HG03354 (cell line): ENCODE data around the gene C22orf31.
"Not testable (repeated sequence)": the region's sequence is repeated elsewhere in the genome, so short reads cannot be mapped to it uniquely, and the experiment has no call there.

Experiments used
- ATAC-seq: cut with Tn5 transposase; IDR thresholded peaks from one replicate; pipeline ENCODE4 v1.9.1; 2021; ENCODE audit warnings: mild to moderate bottlenecking; ENCODE audit not compliant: unreplicated experiment, poor library complexity, severe bottlenecking

The C22orf31 gene

DNA sequence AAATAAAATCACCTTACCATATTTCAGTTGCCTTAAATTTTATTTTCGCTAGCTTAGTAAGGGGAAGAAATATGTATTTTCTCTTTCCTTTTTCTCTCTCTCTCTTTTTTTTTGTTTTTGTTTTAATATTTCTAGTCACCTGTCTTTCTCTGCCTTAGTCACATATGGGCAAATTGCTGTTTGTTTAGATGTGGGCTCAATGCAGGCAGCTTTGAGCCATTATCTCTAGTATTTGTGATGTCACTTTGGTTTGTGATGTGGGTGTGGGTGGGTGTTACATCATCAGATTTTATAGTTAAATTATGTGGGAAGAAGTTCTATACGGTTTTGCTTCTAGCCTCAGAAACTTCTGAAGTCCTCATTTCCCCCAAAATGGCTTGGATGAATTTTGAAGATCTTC is at the start of gene C22orf31:
Gene C22orf31 (minus strand): TSS at position 59 of the 400 bp plus-strand sequence. CDS start 39 bp downstream, at position 20.
- no peak for ATAC-seq

DNA sequence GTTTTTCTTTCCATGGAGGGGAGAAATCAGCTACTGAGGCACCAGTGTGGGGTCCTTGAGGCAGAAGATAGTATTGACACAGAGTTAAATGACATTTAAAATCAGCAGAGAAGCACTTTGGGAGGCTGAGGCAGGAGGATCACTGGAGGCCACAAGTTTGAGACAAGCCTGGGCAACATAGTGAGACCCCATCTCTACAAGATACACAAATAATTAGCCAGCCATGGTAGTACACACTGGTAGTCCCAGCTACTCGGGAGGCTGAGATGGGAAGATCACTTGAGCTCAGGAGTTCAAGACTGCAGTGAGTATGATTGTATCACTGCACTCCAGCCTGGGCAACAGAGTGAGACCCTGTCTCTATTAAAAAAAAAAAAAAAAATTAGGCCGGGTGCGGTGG is 49.3 kb upstream of the C22orf31 start:
- no peak for ATAC-seq

DNA sequence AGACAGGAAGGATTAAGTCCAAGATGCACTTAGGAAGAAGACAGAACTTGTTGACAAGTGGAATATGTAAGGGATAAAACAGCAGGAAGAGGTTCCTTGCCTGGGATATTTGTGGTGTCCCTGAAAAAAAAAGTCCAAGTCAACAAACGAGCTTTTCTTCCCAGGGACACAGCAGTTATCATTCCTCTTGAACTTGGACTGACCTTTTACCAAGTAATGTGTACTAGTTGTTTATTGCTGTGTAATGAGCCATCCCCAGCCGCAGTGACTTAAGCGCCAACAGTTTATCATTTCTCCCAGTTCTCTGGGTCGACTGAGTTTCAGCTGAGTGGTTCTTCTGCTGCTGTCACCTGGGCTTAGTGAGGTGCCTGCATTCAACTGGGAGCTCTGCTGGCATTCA is 48.2 kb upstream of the C22orf31 start:
- ATAC-seq = no peak

DNA sequence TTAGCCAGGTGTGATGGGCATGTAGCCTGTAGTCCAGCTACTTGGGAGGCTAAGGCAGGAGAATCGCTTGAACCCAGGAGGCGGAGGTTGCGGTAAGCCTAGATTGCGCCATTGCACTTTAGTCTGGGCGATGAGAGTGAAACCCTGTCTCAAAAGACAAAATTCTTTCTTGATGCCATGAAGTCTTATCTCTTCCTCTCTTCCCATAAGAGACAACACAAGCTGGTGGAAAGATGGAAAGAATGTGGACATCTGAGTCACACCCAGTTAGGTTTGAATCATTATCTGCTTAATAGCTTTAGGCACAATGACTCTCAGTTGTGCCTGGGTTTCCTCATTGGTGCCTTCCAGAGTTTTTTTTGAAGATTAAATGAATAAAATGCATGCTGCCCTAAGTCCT is 46.5 kb upstream of the C22orf31 start:
- no peak for ATAC-seq

DNA sequence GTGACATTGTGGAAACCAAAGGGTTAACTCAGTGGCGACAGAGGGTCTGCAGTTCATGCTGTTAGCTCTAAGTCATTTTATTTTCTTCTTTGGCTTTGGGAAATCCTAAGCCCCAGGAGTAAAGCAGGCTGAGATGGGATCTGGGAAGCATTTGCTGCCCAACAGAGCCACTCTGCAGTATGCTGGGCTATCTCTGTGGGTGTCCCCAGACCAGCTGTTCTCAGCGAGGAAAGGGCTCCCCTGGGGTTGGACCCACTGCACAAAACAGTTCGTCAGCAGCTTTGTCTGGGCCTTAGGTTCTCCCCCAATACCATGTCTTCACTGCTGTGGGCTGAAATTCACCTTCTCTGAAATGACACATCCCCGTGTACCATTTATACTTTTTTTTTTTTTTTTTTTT is 45.2 kb upstream of the C22orf31 start:
- ATAC-seq = no peak

DNA sequence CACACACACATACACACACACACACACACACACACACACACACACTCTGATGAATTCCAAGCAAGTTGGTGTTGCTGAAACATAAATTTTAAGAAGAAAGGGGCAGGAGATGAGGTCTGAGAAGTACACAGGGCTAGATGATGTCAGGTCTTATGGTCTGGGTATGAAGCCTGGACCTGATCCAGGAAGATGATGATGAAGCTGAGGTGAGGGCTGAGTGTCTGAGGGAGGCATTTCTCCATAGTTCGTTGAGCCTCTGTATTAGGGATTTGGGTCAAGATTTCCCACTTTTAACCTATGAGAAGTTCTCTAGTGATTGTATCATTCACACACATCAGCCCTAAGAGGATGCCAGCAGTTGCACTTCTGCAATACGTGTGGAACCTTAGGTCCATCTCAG is 43.8 kb upstream of the C22orf31 start:
- ATAC-seq = no peak

DNA sequence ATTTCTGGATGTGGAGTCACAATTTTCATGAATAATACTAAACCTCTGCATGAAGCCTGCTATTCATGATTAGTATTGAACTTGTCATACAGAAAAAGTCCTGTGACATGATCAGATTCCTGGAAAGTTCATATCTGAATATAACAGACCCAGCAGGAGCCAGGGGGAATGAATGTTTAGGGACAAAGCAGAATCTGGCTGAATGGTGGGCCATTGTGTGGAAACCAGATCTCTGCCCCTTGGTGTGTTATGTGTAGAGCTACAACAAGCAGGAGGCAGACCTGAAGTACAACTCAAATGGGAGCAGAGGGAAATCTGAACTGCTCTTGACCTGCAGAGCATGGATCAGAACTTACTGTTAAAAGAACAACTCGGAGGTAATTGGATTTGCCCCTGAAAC is 41.5 kb upstream of the C22orf31 start:
- ATAC-seq = no peak

DNA sequence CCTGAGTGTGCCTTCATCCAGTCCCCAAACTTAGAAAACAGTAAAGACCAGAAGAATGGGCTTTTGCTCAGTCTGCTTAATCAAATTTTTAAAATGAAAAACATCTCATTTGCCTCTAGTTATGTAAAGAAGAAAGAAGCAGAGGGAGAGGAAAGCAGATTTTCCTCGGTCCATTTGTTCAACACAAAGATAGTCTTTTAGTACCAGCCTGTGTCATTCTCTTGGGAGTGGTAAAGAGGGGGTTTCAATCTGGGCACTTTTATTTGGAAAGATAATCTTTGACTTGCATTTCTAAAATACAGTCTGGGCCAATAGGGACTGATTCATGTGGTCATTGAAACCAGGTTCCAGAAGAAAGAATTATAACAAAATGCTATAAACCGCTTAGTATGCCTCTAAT is 40.7 kb upstream of the C22orf31 start:
- ATAC-seq = no peak

DNA sequence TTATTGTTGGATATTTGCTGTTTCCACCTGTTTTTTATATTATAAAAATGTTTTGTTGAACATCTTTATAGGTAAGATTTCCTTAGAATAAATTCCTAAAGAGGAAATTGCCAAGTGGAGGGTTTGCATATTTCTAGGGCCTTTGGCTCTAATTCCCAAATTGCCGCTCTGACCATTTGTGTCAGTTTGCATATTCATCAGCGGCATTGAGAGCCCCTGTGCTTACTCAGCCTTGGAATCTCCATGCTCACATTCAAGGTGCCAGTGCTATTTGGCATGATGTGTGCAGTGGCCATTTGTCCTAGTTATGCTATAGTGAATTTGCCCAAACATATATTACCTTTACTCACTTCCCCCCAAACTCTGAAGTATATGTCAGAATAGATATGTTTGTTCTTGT is 36.7 kb upstream of the C22orf31 start:
- ATAC-seq = no peak

DNA sequence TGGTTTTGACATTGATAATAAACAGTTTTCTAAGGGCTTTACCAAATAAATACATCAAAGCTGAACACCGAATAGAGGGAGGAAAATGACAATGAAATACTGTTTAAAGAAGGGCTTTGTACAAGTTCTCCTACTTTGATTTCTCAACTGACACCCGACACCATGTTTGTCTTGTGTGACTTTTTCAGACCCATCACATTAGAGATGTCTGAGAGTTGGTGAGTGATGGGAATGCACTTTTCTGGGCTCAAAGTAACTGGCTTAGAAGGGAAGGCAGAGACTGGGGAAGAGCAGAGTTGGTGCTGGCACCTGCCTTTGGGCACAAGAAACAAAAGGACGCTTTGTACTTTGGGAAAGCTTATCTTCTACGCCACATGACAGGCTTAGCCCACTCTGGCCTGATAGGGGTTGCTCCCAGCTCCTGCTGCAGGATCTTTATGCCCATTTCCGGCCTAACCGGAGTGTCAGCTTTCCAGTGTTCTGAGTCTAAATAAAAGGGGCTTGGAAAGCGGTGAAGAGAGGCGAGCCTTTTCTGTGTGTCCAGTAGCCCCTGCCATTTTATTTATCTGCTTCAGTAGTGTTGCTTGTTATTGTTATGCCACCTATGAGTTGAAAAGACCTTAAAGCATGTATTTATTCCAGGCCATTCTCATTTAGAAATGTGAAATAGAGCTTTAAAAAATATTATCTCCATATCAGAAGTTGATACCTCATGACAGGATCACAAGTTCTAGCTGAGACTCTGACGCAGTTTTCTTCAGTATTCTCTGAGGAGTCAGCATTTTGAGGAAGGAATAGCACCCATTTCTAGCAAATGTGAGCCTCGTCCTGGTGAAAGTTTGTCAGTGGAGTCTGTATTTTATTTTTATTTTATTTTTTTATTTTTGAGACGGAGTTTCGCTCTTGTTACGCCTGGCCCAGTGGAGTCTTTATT is 35.4 kb upstream of the C22orf31 start:
- no peak for ATAC-seq

DNA sequence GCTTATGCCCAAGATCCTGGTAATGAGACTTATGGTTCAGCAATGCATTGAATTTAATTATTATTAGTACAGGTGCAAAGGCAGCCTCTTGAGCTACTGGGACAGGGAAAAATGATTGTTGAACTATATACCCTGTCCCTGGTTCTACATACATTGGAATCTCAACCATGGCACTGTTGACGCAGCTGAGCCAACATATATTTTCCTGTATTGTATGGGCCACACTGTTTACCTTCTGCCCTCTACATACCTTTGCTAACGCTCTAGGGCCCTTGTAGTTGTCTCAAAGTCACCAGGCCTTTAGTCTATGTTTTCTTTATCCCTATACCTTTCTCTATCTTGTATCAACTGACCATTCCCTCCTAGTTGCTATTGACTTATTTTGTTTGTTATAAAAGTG is 33.8 kb upstream of the C22orf31 start:
- ATAC-seq = no peak

DNA sequence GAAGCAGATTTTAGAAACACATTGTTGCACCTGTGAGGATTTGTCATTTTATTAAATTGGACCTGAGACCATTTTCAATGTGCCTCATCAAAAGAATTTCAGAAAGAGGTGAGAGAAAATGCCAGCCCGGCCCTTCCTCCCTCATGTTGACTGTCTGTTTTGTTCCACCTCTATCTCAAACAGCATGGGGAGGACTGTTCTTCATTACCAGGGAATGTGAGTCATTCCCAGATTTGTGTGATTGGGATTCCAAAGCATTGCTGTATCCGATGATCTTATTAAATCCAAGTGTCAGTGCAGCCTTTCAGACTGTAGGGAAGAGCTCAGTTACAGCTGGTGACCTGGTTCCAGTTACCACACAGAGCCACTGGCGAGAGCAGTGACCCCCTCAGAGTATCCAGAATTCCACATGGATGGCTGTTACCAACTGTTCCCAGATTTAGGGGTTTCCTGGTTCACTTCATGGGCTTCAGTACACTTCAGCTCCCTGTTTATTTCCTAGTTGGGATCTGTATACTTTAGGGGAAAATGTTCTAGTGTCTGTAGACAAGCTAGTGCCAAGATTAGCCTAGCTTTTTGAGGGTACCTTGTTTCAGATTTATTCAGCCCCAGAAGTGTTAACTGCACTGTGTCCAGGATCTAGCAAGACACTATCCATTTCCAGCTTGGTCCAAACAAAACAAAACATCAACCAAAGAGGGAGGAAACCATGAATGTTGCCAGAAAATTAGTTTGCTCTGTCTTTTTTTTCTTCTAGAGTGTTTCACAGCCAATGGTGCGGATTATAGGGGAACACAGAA is 32.1 kb upstream of the C22orf31 start:
- no peak for ATAC-seq

DNA sequence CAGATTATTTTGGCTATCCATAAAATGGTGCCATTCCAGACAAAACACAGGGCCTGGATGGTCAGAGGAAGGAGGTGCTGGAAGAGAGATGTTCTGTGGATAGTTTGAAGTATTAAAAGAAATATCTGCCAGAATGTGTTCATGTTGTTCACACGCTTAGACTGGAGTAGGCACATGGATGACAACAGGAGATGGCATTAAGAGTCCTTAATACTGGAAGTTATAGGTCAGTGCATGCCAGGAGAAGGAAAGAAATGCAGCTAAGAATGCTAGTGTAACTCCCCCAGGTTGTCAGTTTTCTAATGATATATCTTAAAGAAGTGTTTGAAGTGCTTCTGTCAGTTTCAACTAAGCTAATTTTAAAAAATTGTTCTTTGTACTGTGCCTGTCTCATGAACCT is 31.4 kb upstream of the C22orf31 start:
- ATAC-seq = no peak

DNA sequence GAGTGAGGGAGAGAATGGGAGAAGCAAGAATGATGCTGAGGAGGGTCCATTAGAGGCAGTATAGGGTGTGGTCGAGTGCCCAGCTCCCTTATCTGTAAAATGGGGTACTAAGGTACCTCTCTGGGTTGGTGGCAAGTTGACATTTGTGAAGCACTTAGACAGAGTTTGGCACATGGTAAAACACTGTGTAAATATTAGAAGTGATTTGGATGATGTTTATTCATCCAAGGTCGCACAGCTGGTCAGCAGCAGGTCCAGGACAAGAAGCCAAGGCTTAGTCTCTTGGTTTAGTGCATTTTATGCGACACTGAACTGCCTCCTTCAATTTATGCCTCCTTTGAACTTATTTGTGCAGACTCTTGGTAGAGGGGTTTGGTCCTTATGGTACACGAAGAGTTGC is 30.6 kb upstream of the C22orf31 start:
- no peak for ATAC-seq

DNA sequence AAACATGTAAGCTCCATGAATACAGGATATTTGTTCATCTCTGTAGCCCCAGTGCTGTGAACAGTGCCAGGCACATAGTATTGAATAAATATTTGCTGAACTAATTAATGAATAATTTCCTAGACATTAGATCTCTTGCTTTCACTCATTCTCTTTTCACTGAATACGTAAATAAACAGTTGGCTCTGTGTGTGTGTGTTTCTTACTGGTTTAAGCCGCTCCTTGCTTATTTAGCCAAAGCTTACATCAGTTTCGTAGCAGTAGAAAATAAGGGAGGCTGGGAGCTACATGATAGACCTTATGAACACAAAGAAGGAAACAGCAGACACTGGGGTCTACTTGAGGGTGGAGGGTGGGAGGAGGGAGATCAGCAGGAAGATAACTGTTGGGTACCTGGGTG is 28.4 kb upstream of the C22orf31 start:
- ATAC-seq = no peak

DNA sequence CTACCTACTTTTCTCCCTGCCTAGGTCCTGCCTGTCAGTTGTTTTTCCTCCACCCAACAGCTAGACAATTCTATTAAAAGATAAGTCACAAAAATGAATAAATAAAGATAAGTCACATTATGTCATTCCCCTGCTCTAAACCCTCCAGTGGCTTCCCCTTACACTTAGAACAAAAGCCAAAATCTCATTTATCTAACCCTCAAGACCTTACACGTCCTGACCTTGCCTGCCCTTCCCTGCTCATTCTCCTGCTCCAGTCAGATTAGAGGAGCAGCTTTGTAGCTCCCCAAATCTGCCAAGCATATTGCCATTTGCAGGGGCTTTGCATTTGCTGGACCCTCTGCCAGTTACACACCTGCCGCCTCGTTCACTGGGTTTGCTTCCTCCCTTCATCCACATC is 27.9 kb upstream of the C22orf31 start:
- ATAC-seq = no peak

DNA sequence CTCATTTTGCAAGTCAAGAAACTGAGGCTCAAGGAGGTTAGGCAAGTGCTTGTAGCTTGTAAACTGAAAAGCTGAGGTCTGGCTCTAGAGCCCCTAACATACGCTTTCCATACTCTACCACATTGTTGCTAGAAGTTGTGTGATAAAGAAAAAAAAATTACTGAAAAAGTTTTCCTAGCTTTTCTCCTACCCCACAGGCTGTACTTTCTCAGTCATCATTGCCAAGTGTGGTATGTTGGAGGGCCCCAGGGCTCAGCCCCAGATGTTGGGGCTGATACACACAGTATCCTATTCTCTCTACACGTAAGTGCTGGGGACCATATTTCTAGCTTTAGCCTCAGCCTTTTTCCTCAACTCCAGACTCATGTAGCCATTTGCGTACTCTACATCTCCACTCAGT is 27.2 kb upstream of the C22orf31 start:
- no peak for ATAC-seq

DNA sequence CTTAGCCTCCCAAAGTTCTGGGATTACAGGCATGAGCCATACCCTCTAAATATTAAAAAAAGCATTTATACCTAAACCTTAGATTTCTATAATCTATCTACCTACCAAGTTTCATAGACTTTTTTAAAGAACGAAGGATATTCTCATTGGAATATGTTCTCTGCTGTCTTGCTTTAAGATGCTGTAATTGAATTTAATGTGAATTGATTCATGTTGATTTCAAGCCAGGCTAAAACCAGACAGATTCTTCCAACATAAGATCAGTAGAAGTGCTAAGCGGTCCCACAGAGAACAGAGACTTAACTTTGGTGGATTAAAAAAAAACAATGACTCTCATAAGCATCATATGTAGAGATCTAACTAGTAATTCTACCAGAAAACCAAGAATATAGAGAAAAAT is 25.4 kb upstream of the C22orf31 start:
- no peak for ATAC-seq

DNA sequence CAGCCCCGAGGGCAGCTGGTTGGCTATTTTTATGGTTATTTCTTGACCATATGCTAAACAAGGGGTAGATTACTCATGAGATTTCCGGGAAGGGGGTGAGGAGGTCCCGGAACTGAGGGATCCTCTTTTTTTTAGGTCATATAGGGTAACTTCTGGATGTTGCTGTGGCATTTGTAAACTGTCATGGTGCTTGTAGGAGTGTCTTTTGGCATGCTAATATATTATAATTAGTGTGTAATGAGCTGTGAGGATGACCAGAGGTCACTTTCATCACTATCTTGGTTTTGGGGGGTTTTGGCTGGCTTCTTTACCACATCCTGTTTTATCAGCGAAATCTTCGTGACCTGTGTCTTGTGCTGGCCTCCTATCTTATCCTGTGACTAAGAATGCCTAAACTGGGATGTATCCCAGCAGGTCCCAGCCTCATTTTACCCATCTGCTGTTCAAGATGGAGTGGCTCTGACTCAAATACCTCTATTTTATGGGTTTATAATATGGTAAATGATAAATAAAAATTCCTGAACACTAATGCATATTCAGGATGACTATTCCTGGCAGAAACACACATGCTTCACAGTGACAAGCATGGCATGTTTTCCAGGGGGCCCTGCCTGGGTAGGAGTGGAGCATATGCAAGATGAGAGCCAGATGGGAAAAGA is 22.4 kb upstream of the C22orf31 start:
- ATAC-seq = no peak

DNA sequence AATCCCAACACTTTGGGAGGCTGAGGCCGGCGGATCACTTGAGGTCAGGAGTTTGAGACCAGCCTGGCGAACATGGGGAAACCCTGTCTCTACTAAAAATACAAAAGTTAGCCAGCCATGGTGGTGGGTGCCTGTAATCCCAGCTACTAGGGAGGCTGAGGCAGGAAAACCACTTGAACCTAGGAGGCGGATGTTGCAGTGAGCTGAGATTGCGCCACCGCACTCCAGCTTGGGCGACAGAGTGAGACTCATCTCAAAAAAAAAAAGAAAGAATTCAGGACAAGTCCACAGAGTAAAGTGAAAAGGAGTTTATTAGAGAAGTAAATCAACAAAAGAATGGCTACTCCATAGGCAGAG is 21.9 kb upstream of the C22orf31 start:
- not testable (repeated sequence) for ATAC-seq
